Duodenal mucosa (tissue), 2 donors: Measurements from ENCODE around the gene EXOC3L2.

ENCODE experiments used
- H3K27ac ChIP-seq: one replicate; pipeline ENCODE4 v1.7.0; 2013; ENCODE audit warnings: low read depth, low read length
- H3K27me3 ChIP-seq, 2 donors: one replicate each; pipeline ENCODE4 v1.7.0; 2013; ENCODE audit warnings: low read length in 2 of 2, control low read depth in 1 of 2; ENCODE audit not compliant: insufficient read depth in 2 of 2, control insufficient read depth in 1 of 2
- H3K36me3 ChIP-seq, 2 donors: one replicate each; pipeline ENCODE4 v1.7.0; 2013; ENCODE audit warnings: low read length in 2 of 2, control low read depth in 1 of 2; ENCODE audit not compliant: insufficient read depth in 2 of 2, control insufficient read depth in 1 of 2
- H3K4me1 ChIP-seq, 2 donors: one replicate each; pipeline ENCODE4 v1.7.0; 2013; ENCODE audit warnings: low read length in 2 of 2, control low read depth in 1 of 2; ENCODE audit not compliant: insufficient read depth in 2 of 2, control insufficient read depth in 1 of 2
- H3K4me3 ChIP-seq, 2 donors: one replicate each; pipeline ENCODE4 v1.7.0; 2013; ENCODE audit warnings: low read length in 2 of 2, low read depth in 1 of 2
- H3K9ac ChIP-seq, 2 donors: one replicate each; pipeline ENCODE4 v1.7.0; 2013; ENCODE audit warnings: low read length in 2 of 2, low read depth in 1 of 2
- H3K9me3 ChIP-seq, 2 donors: one replicate each; pipeline ENCODE4 v1.7.0; 2013; ENCODE audit warnings: low read length in 2 of 2, control low read depth in 1 of 2; ENCODE audit not compliant: control insufficient read depth in 1 of 2

EXOC3L2 gene

DNA sequence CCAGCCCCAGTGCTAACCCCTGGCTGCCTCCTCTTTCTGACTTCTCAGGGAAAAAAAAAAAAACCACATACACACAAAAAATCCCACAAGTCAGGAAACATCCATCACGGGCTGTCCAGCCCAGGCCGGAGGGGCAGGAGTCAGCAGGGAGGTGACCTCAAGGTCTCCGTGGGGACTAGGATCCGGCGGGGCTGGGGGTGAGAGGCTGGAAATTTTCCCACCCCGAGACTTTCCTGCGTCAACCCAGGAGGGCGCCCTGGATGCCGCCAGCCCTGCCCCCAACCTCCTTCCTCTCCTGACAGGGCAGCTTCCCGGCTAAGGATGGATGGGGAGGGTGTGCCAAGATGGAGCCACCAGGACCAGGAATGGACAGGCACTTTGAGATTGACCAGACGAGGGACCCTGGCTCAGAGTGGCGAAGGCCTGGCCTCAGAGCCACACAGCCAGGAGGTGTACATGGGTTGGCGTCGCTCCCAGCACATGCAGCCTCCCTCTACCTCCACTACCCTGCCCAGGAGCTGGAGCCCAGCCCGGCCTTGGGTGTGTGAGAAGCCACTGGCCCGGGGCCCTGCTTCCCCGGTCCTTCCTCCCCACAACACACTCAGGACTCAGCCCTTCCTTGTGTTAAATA is 33.3 kb downstream of the EXOC3L2 start:
- Histone ChIP-seq H3K36me3 (no peaks in the 10 kb centered on the region), H3K27ac (no peak overlapping the region), H3K27me3 (peaks cover 7 to 10% of the 10 kb centered on the region in 2 donors), H3K4me3 (no peak overlapping the region), H3K4me1 (no peaks in the 10 kb centered on the region), H3K9ac (no peak overlapping the region), H3K9me3 (no peaks in the 10 kb centered on the region)

- Histone ChIP-seq H3K4me1 (no peaks in the 10 kb centered on the region), H3K36me3 (no peaks in the 10 kb centered on the region), H3K27ac (no peak overlapping the region), H3K9me3 (no peaks in the 10 kb centered on the region), H3K27me3 (no peaks in the 10 kb centered on the region), H3K4me3 (no peak overlapping the region), H3K9ac (no peak overlapping the region)
Observed at GRCh38 chr19:45206328-45206727, 38.9 kb downstream of the EXOC3L2 start.

GRCh38 chr19:45205810-45206209 is 39.4 kb downstream of the EXOC3L2 start:
- no peak overlapping the region for H3K27ac ChIP-seq
- no peaks in the 10 kb centered on the region for H3K27me3 ChIP-seq
- H3K4me1 ChIP-seq = no peaks in the 10 kb centered on the region
- no peaks in the 10 kb centered on the region for H3K36me3 ChIP-seq
- H3K9ac ChIP-seq = no peak overlapping the region
- H3K9me3 ChIP-seq = no peaks in the 10 kb centered on the region
- H3K4me3 ChIP-seq = no peak overlapping the region

DNA sequence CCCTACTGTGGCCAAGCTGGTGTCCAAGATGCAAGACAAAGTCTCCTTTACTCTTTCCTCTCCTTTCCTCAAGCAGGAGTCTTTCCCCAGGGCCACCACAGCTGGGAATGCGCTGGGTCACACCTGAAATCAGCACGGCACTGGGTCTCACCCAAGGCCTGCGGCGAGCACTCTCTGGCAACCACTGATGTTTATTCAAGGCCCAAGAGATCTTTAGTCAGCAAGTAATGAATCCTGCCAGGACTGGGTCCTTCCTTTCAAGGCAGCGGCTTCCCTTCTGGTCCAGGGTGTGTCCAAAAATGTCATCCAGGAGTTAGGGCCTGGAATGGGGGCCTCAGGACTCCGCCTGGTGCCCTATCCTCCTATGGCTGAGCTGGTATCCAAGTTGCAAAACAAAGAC is 42.6 kb downstream of the EXOC3L2 start:
- Histone ChIP-seq H3K9ac (no peak overlapping the region), H3K9me3 (no peaks in the 10 kb centered on the region), H3K4me1 (no peaks in the 10 kb centered on the region), H3K4me3 (no peak overlapping the region), H3K27me3 (no peaks in the 10 kb centered on the region), H3K27ac (no peak overlapping the region), H3K36me3 (no peaks in the 10 kb centered on the region)

GRCh38 chr19:45200568-45200967 is 44.6 kb downstream of the EXOC3L2 start:
- Histone ChIP-seq H3K4me3 (no peak overlapping the region), H3K4me1 (no peaks in the 10 kb centered on the region), H3K27ac (no peak overlapping the region), H3K27me3 (no peaks in the 10 kb centered on the region), H3K9ac (no peak overlapping the region), H3K9me3 (no peaks in the 10 kb centered on the region), H3K36me3 (no peaks in the 10 kb centered on the region)

- Histone ChIP-seq H3K9me3 (no peaks in the 10 kb centered on the region), H3K27me3 (no peaks in the 10 kb centered on the region), H3K36me3 (no peaks in the 10 kb centered on the region), H3K27ac (no peak overlapping the region), H3K9ac (no peak overlapping the region), H3K4me3 (no peak overlapping the region), H3K4me1 (no peaks in the 10 kb centered on the region)
Observed at GRCh38 chr19:45195764-45196163, 49.4 kb downstream of the EXOC3L2 start.

GRCh38 chr19:45191375-45191774 is 53.8 kb downstream of the EXOC3L2 start:
- H3K9me3 ChIP-seq = no peaks in the 10 kb centered on the region
- no peaks in the 10 kb centered on the region for H3K4me1 ChIP-seq
- H3K27ac ChIP-seq = no peak overlapping the region
- no peaks in the 10 kb centered on the region for H3K27me3 ChIP-seq
- H3K4me3 ChIP-seq = no peak overlapping the region
- H3K36me3 ChIP-seq = no peaks in the 10 kb centered on the region
- H3K9ac ChIP-seq = no peak overlapping the region

DNA sequence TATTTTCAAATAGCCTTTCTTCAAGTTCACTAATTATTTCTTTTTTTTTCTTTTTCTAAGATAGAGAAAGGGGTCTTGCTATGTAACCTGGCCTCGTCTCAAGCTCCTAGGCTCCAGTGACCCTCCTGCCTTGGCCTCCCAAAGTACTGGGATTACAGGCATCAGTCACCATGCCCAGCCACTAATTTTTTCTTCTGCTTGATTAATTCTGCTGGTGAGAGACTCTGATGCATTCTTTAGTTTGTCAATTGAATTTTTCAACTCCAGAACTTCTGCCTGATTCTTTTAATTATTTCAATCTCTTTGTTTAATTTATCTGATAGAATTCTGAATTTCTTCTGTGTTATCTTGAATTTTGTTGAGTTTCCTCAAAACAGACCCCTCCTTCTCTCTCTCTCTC is 55.2 kb downstream of the EXOC3L2 start:
- Histone ChIP-seq H3K4me3 (no peak overlapping the region), H3K4me1 (no peaks in the 10 kb centered on the region), H3K36me3 (no peaks in the 10 kb centered on the region), H3K9me3 (no peaks in the 10 kb centered on the region), H3K9ac (no peak overlapping the region), H3K27me3 (no peaks in the 10 kb centered on the region), H3K27ac (no peak overlapping the region)

DNA sequence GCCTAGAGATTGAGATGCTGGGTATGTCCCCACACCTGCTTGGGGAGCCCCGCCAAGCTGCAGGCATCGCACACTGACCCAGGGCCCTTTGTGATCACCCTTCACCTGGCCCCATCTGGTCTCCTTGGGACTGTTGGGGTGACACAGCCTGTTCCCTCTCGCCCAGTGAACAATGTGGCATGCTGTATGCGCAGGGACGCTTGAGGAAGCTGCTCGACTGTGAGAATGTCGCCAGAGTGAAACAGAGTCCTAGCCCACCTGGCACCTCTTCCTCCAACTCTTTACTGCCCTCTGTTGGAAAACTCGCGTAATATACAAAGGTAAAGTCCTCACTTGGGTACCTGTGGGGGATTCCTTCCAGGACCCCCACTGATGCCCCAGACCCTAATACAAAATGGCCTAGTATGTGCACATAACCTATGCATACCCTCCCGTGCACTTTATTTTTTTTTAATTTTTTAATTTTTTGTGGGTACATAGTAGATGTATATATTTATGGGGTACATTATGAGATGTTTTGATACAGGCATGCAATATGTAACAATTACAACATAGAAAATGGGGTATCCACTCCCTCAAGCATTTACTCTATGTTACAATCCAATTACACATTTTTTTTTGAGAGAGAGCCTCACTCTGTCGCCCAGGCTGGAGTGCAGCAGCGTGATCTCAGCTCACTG is 57.6 kb downstream of the EXOC3L2 start:
- Histone ChIP-seq H3K4me3 (no peak overlapping the region), H3K9me3 (no peaks in the 10 kb centered on the region), H3K4me1 (no peaks in the 10 kb centered on the region), H3K36me3 (no peaks in the 10 kb centered on the region), H3K9ac (peak overlapping the region in 1 of 2 donors; percentile 20), H3K27ac (no peak overlapping the region), H3K27me3 (no peaks in the 10 kb centered on the region)

DNA sequence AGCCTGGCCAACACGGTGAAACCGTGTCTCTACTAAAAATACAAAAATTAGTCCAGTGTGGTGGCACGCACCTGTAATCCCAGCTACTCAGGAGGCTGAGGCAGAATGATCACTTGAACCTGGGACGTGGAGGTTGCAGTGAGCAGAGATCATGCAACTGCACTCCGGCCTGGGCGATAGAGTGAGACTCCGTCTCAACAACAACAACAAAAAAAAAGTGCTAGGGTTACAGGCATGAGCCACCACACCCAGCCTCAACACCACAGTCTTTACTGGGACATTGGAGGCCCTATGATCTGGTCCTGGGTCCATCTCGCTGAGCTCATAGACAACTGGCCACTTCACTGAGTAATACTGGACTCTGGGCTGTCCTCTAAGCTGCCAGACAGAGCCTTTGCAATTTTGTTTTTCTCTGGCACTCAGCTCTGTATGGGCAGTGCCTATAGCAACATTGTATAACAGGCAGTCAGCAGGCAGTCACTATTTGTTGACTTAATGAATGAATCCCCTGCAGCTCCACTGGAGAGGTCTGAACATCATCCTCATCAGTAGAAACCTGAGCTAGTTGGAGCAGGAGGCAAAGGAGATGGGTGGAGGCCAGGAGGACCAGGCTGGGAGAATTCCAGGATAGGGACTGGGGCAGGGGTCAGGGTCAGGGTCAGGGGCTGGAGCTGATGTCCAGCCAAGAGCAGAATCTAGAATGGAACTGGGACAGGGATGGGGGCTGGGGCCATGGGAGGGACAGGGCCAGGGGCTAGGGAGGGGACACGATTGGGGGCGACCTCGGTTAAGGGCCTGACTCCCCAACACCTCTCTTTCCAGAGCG is 58.5 kb downstream of the EXOC3L2 start:
- Histone ChIP-seq H3K36me3 (peaks cover 1% of the 10 kb centered on the region in 2 donors), H3K9ac (no peak overlapping the region), H3K9me3 (no peaks in the 10 kb centered on the region), H3K27me3 (no peaks in the 10 kb centered on the region), H3K4me1 (no peaks in the 10 kb centered on the region), H3K27ac (no peak overlapping the region), H3K4me3 (no peak overlapping the region)
